ENCODE results near the gene WNT4. TPM values are rescaled to one million over a fixed set of nuclear protein-coding genes. Genes with fewer than 3 reads are reported as not detected.

The WNT4 gene
- total and polyA plus RNA-seq, 10 of the 15 experiments (the other 5 are each of a cell fraction or from before 2014, with no cell fraction given) = 0.01 TPM; not detected in 9

DNA sequence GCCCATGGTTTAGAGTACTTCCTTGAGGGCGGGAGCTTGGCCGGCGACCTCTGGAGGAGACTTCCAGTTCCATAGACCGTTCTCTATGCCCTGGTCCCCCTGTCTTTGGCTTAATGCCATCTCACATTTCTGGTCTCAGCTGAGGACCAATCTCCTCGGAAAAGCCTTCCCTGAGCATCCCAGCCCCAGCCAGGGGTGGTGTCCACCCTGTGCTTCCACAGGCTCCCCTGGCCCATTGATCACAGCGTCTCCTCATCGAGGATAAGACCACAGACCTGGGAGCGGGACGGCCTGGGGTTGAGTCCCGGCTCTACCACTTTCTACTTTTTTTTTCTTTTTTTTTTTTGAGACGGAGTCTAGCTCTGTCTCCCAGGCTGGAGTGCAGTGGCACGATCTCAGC, 14.5 kb downstream of the WNT4 start:
- H3K27me3 ChIP-seq (replicated peaks in 1 of 2; ENCODE audit: control insufficient read depth in 2 of 2, insufficient read depth in 2 of 2, low read length in 1 of 2) = no peaks in the 10 kb centered on the region
- H3K9me3 ChIP-seq (replicated peaks; ENCODE audit: control insufficient read depth, insufficient read depth, low read length) = no peaks in the 10 kb centered on the region
- H3K9ac ChIP-seq (ENCODE audit: control insufficient read depth, insufficient read depth, low read length) = no peak overlapping the region
- TF ChIP-seq, protein P1, sequence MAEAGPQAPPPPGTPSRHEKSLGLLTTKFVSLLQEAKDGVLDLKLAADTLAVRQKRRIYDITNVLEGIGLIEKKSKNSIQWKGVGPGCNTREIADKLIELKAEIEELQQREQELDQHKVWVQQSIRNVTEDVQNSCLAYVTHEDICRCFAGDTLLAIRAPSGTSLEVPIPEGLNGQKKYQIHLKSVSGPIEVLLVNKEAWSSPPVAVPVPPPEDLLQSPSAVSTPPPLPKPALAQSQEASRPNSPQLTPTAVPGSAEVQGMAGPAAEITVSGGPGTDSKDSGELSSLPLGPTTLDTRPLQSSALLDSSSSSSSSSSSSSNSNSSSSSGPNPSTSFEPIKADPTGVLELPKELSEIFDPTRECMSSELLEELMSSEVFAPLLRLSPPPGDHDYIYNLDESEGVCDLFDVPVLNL (IDR thresholded peaks at IDR 0.05; ENCODE audit: low read depth, low read length) = no peak
- TF ChIP-seq SIX5 (IDR thresholded peaks at IDR 0.05; ENCODE audit: low read depth, low read length, severe bottlenecking) (no peak), TBL1XR1 (IDR thresholded peaks at IDR 0.05; ENCODE audit: low read depth, low read length) (no peak), SMAD5 (IDR thresholded peaks at IDR 0.05; ENCODE audit: low read depth) (no peak), CBFB (IDR thresholded peaks at IDR 0.05; ENCODE audit: low read depth) (no peak), POU2F2 (IDR thresholded peaks at IDR 0.05; ENCODE audit: borderline replicate concordance, low read depth, low read length) (no peak), ZSCAN29 (IDR thresholded peaks at IDR 0.05) (no peak), ETV6 (conservative IDR thresholded peaks at IDR 0.05 in 1 of 2, IDR thresholded peaks at IDR 0.05 in 1 of 2; ENCODE audit: borderline replicate concordance in 1 of 2, low read depth in 1 of 2) (no peak), ZBED1 (IDR thresholded peaks at IDR 0.05; ENCODE audit: borderline replicate concordance) (no peak), SMARCA5 (IDR thresholded peaks at IDR 0.05) (no peak), EZH2 (IDR thresholded peaks at IDR 0.05; ENCODE audit: borderline replicate concordance, control insufficient read depth, low read depth, low read length) (no peak), ESRRA (IDR thresholded peaks at IDR 0.05; ENCODE audit: low read length) (no peak), SUZ12 (IDR thresholded peaks at IDR 0.05; ENCODE audit: unreplicated experiment) (no peak), RB1 (IDR thresholded peaks at IDR 0.05; ENCODE audit: borderline replicate concordance) (no peak), SIN3A (IDR thresholded peaks at IDR 0.05; ENCODE audit: low read depth, low read length) (no peak), RCOR1 (conservative IDR thresholded peaks at IDR 0.05; ENCODE audit: low read depth, low read length) (no peak)
- TF ChIP-seq, protein P2, sequence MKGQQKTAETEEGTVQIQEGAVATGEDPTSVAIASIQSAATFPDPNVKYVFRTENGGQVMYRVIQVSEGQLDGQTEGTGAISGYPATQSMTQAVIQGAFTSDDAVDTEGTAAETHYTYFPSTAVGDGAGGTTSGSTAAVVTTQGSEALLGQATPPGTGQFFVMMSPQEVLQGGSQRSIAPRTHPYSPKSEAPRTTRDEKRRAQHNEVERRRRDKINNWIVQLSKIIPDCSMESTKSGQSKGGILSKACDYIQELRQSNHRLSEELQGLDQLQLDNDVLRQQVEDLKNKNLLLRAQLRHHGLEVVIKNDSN (IDR thresholded peaks at IDR 0.05; ENCODE audit: borderline replicate concordance, extremely low read length, insufficient read depth, low read depth, low read length) = no peak
- no peak overlapping the region for H3K4me3 ChIP-seq
- no peak overlapping the region for H3K27ac ChIP-seq (ENCODE audit: control insufficient read depth, insufficient read depth)
- FAIRE-seq = no peak
- H3K4me2 ChIP-seq (ENCODE audit: control insufficient read depth, insufficient read depth) = no peak overlapping the region
- 77% methylated on average over 10 of the region's 12 CpGs for WGBS (ENCODE audit: insufficient coverage, insufficient replicate concordance, low lambda C conversion rate, missing lambda C conversion rate)
- BruUV-seq (replicated peaks) = no TSS peak
- no peaks in the 10 kb centered on the region for H3K79me2 ChIP-seq (ENCODE audit: control insufficient read depth, insufficient read depth, low read length)
- ChIA-PET CTCF (no interaction called here), SMC1A (ENCODE audit: uncharacterized antibody, unreplicated experiment) (no interaction called here), RAD21 (ENCODE audit: unreplicated experiment) (interaction anchor here (6.5 kb wide), 1 partner anchor 287 kb away, joined by 49 read pairs; no protein-coding TSS in a partner anchor), POLR2A (no interaction called here)
- no peak for DNase-seq (ENCODE audit: low read depth, low spot score)
- no peak overlapping the region for H2AFZ ChIP-seq (ENCODE audit: control insufficient read depth, low read depth, low read length)
- no peaks in the 10 kb centered on the region for H3K36me3 ChIP-seq (ENCODE audit: control insufficient read depth in 2 of 2, insufficient read depth in 2 of 2, low read length in 1 of 2)
- intact Hi-C loops (cut with micrococcal nuclease; ENCODE audit: unreplicated experiment) = no loop called here
- in situ Hi-C loops (cut with MboI) = no loop called here
- no peak for ATAC-seq
- no peaks in the 10 kb centered on the region for H3K4me1 ChIP-seq (ENCODE audit: control insufficient read depth, insufficient read depth, low read length)
- H4K20me1 ChIP-seq (ENCODE audit: control insufficient read depth, insufficient read depth) = no peaks in the 10 kb centered on the region
